HG03066 (cell line): ENCODE results near the gene LDHB.
"Not testable (repeated sequence)": the region's sequence is repeated elsewhere in the genome, so short reads cannot be mapped to it uniquely, and the experiment has no call there.

ENCODE experiments used
- ATAC-seq: cut with Tn5 transposase; IDR thresholded peaks from one replicate; pipeline ENCODE4 v1.9.1; 2021; ENCODE audit warnings: low read depth; ENCODE audit not compliant: unreplicated experiment

Gene LDHB

GRCh38 chr12:21614506-21614905 lies 43.1 kb downstream of the LDHB start:
- ATAC-seq, result no peak

GRCh38 chr12:21613931-21614330 lies 43.7 kb downstream of the LDHB start:
- no peak for ATAC-seq

GRCh38 chr12:21608196-21608595 lies 49.4 kb downstream of the LDHB start:
- no peak for ATAC-seq

- no peak for ATAC-seq
Measured at GRCh38 chr12:21607701-21608100, 49.9 kb downstream of the LDHB start.

GRCh38 chr12:21606175-21606574 lies 51.5 kb downstream of the LDHB start:
- ATAC-seq, result no peak

- no peak for ATAC-seq
Measured at GRCh38 chr12:21604245-21605101, 53.2 kb downstream of the LDHB start, which contains the start of gene GYS2. Gene GYS2, minus strand, starts transcription at chr12:21604847. Its CDS starts 255 bp downstream, at chr12:21604592.

- no peak for ATAC-seq
Measured at GRCh38 chr12:21602774-21603173, 54.9 kb downstream of the LDHB start.

GRCh38 chr12:21600196-21600595 lies 57.4 kb downstream of the LDHB start:
- ATAC-seq, result no peak

GRCh38 chr12:21599143-21599999 lies 58.3 kb downstream of the LDHB start:
- no peak for ATAC-seq

GRCh38 chr12:21598651-21599050 lies 59.0 kb downstream of the LDHB start:
- ATAC-seq, result no peak

- ATAC-seq, result not testable (repeated sequence)
Measured at GRCh38 chr12:21595356-21595755, 62.3 kb downstream of the LDHB start.

- ATAC-seq, result no peak
Measured at GRCh38 chr12:21585485-21585884, 72.2 kb downstream of the LDHB start.
